ENCODE measurements around the gene CCNQ.

DNA sequence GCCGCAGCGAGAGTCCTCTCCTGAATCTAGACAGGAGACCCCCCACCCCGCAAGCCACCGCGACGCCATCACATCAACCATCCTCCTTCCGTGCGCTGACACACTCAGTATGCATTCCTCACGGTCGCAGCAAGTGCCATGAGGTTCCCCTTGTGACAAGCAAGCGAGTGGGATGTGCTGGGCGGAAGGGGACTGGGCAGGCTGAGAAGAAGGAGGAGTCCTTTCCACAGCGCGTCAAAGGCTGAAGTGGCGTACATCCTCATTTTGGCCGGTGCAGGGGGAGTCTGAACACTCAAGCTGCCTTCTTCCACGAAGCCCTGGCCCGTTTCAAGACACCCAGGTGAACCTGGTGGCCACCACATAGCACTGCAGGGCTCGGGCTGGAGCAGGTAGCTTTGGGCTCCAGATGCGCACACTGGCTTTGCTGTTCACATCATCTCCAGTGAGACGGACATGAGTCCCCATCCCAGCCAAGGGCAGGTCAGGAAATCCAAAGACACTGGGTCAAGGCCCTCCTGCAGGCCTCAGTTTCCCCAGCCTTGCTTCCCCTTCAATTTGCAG lies 30.4 kb downstream of the CCNQ start:
- no peak for TF ChIP-seq ZNF302 (tag by site-specific recombination; IDR thresholded peaks at IDR 0.05; ENCODE audit: low read depth)
- no peak for TF ChIP-seq ZNF10 (tag by site-specific recombination; IDR thresholded peaks at IDR 0.05)
- no peak for TF ChIP-seq PATZ1 (tag by site-specific recombination; IDR thresholded peaks at IDR 0.05)
- TF ChIP-seq ZNF777 (tag by site-specific recombination; IDR thresholded peaks at IDR 0.05; ENCODE audit: borderline replicate concordance): no peak
- TF ChIP-seq, protein P1, sequence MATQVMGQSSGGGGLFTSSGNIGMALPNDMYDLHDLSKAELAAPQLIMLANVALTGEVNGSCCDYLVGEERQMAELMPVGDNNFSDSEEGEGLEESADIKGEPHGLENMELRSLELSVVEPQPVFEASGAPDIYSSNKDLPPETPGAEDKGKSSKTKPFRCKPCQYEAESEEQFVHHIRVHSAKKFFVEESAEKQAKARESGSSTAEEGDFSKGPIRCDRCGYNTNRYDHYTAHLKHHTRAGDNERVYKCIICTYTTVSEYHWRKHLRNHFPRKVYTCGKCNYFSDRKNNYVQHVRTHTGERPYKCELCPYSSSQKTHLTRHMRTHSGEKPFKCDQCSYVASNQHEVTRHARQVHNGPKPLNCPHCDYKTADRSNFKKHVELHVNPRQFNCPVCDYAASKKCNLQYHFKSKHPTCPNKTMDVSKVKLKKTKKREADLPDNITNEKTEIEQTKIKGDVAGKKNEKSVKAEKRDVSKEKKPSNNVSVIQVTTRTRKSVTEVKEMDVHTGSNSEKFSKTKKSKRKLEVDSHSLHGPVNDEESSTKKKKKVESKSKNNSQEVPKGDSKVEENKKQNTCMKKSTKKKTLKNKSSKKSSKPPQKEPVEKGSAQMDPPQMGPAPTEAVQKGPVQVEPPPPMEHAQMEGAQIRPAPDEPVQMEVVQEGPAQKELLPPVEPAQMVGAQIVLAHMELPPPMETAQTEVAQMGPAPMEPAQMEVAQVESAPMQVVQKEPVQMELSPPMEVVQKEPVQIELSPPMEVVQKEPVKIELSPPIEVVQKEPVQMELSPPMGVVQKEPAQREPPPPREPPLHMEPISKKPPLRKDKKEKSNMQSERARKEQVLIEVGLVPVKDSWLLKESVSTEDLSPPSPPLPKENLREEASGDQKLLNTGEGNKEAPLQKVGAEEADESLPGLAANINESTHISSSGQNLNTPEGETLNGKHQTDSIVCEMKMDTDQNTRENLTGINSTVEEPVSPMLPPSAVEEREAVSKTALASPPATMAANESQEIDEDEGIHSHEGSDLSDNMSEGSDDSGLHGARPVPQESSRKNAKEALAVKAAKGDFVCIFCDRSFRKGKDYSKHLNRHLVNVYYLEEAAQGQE (tag by site-specific recombination; IDR thresholded peaks at IDR 0.05): no peak
- TF ChIP-seq, protein P2, sequence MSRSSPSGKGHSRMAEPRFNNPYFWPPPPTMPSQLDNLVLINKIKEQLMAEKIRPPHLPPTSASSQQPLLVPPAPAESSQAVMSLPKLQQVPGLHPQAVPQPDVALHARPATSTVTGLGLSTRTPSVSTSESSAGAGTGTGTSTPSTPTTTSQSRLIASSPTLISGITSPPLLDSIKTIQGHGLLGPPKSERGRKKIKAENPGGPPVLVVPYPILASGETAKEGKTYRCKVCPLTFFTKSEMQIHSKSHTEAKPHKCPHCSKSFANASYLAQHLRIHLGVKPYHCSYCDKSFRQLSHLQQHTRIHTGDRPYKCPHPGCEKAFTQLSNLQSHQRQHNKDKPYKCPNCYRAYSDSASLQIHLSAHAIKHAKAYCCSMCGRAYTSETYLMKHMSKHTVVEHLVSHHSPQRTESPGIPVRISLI (tag by site-specific recombination; IDR thresholded peaks at IDR 0.05): no peak
- no peak for TF ChIP-seq ZNF335 (tag by site-specific recombination; conservative IDR thresholded peaks at IDR 0.05)
- peak; percentile 27; the same call in 1 of the 2 replicates for TF ChIP-seq CTCF (tag by site-specific recombination; IDR thresholded peaks at IDR 0.05)
- TF ChIP-seq ZNF426 (tag by site-specific recombination; IDR thresholded peaks at IDR 0.05): no peak
- no peak for TF ChIP-seq ELK4 (IDR thresholded peaks at IDR 0.05; ENCODE audit: borderline replicate concordance, low read depth, low read length)
